Naive thymus-derived CD4-positive, alpha-beta T cell (primary cell): ENCODE measurements around the gene HRNR. TPM values are rescaled to one million over a fixed set of nuclear protein-coding genes. Genes with fewer than 3 reads are reported as not detected.
"Not testable (repeated sequence)": the region's sequence is repeated elsewhere in the genome, so short reads cannot be mapped to it uniquely, and the experiment has no call there.

Experiments
- ATAC-seq: fragments of 150-1000 bp; cut with Tn5 transposase; 2 replicates; pipeline ENCODE4 v1.10.0; 2021; ENCODE audit warnings: mild to moderate bottlenecking, moderate library complexity
- CTCF ChIA-PET: fragments of 350-600 bp; sonication (Branson Sonifier 250); formaldehyde crosslinking; loops from one replicate; lab custom pipeline; 2021; ENCODE audit warnings: antibody characterized with exemption; lab: Charles Lee
- POLR2A ChIA-PET: fragments of 350-600 bp; sonication (Branson Sonifier 250); formaldehyde crosslinking; loops from one replicate; lab custom pipeline; 2021; ENCODE audit warnings: antibody characterized with exemption, inconsistent platforms; lab: Charles Lee
- DNase-seq, 9 donors: peaks; one replicate each; pipeline versions ENCODE4 v3.0.0 to v3.0.0-alpha.2; 2020 to 2022; ENCODE audit warnings: mixed read lengths in 1 of 9
- H3K27ac ChIP-seq: one replicate; pipeline ENCODE4 v1.7.0; 2013; ENCODE audit warnings: mild to moderate bottlenecking, low read depth, low read length, moderate library complexity
- H3K27me3 ChIP-seq, 2 donors: one replicate each; pipeline ENCODE4 v1.7.0; 2013; ENCODE audit warnings: low read length in 2 of 2, mild to moderate bottlenecking in 2 of 2, moderate library complexity in 2 of 2; ENCODE audit not compliant: control insufficient read depth in 2 of 2, insufficient read depth in 2 of 2
- H3K36me3 ChIP-seq, 3 experiments: 1 replicate in 2 of 3; 2 replicates in 1 of 3; pipeline ENCODE4 v1.7.0; 2013; ENCODE audit warnings: low read length in 3 of 3, mild to moderate bottlenecking in 3 of 3, moderate library complexity in 1 of 3; ENCODE audit not compliant: insufficient read depth in 3 of 3, control insufficient read depth in 2 of 3
- H3K4me1 ChIP-seq, 2 donors: one replicate each; pipeline ENCODE4 v1.7.0; 2013; ENCODE audit warnings: low read length in 2 of 2, mild to moderate bottlenecking in 2 of 2, moderate library complexity in 1 of 2; ENCODE audit not compliant: control insufficient read depth in 2 of 2, insufficient read depth in 2 of 2
- H3K4me3 ChIP-seq: 2 replicates; pipeline ENCODE4 v1.7.0; 2013; ENCODE audit warnings: mild to moderate bottlenecking, low read length
- H3K9me3 ChIP-seq, 3 experiments: 1 replicate in 2 of 3; 2 replicates in 1 of 3; pipeline ENCODE4 v1.7.0; 2013; ENCODE audit warnings: low read length in 3 of 3; ENCODE audit not compliant: control insufficient read depth in 2 of 3
- H3K27ac Mint-ChIP-seq, 9 donors: one replicate each; pipeline ENCODE4 v1.8.0; 2020 to 2022; ENCODE audit warnings: mixed read lengths in 9 of 9, mild to moderate bottlenecking in 8 of 9, moderate library complexity in 5 of 9, inconsistent platforms in 2 of 9
- H3K27me3 Mint-ChIP-seq, 5 donors: one replicate each; pipeline ENCODE4 v1.8.0; 2021 to 2022; ENCODE audit warnings: mixed read lengths in 5 of 5, mild to moderate bottlenecking in 1 of 5
- H3K36me3 Mint-ChIP-seq, 5 donors: one replicate each; pipeline ENCODE4 v1.8.0; 2020 to 2022; ENCODE audit warnings: mixed read lengths in 5 of 5, mild to moderate bottlenecking in 3 of 5, inconsistent platforms in 1 of 5
- H3K4me1 Mint-ChIP-seq, 7 donors: one replicate each; pipeline ENCODE4 v1.8.0; 2020 to 2022; ENCODE audit warnings: mixed read lengths in 7 of 7, mild to moderate bottlenecking in 3 of 7, inconsistent platforms in 1 of 7
- H3K4me3 Mint-ChIP-seq, 10 donors: one replicate each; pipeline ENCODE4 v1.8.0; 2020 to 2022; ENCODE audit warnings: mild to moderate bottlenecking in 10 of 10, mixed read lengths in 10 of 10, moderate library complexity in 6 of 10, inconsistent platforms in 2 of 10
- H3K9me3 Mint-ChIP-seq, 11 donors: one replicate each; pipeline ENCODE4 v1.8.0; 2020 to 2022; ENCODE audit warnings: mixed read lengths in 11 of 11, mild to moderate bottlenecking in 4 of 11, inconsistent platforms in 1 of 11, moderate library complexity in 1 of 11
- intact Hi-C, 2 donors: fragments of 100-400 bp; cut with micrococcal nuclease; formaldehyde crosslinking; loops; one replicate each; pipeline ENCODE4 v1.15.1; 2023
- polyA plus RNA-seq, 2 donors: library from polyadenylated mRNA; unstranded; fragments of 300-500 nt; fragmentation: Illumina TruSeq; gene quantifications; one replicate each; pipeline ENCODE4 v1.2.3, GENCODE V29; 2021
- total RNA-seq, 6 experiments: library from RNA in 5 of 6; stranded (reverse) in 5 of 6; gene quantifications; 1 replicate in 5 of 6; 2 replicates in 1 of 6; pipeline ENCODE4 v1.2.3 and lab custom pipeline; 2021 to 2026

The HRNR gene
- total and polyA plus RNA-seq, 7 experiments from 2014 or later: not detected

DNA sequence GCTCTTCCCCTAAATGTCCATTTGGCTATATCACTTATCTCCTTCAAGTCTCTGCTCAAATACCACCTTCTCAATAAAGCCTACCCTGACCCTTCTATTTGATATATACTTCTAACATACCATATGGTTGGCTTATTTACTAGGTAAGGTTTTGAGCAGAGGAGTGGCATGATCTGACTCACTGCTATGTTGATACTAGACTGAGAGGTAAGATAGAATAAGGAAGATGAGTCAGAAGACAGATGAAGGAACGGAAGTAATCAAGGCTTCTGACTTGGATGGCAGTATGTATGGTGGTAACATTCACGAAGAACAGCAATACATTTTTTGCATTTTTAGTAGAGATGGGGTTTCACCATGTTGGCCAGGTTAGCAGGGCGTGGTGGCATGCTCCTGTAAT is 4.8 kb upstream of the HRNR start:
- intact Hi-C loops: no loop called here
- Mint-ChIP-seq H3K4me3 (no peak overlapping the region), H3K27me3 (peaks cover 17 to 34% (median 32%) of the 10 kb centered on the region in 5 donors), H3K27ac (no peak overlapping the region), H3K36me3 (no peaks in the 10 kb centered on the region), H3K4me1 (peaks cover 0 to 1% (median 0%) of the 10 kb centered on the region in 7 donors), H3K9me3 (no peaks in the 10 kb centered on the region)
- DNase-seq (no peak), ATAC-seq (no peak)
- Histone ChIP-seq H3K27ac (no peak overlapping the region), H3K27me3 (no peaks in the 10 kb centered on the region), H3K36me3 (no peaks in the 10 kb centered on the region), H3K4me1 (no peaks in the 10 kb centered on the region), H3K9me3 (no peaks in the 10 kb centered on the region), H3K4me3 (no peak overlapping the region)
- CTCF ChIA-PET: no interaction called here
- POLR2A ChIA-PET: no interaction called here

DNA sequence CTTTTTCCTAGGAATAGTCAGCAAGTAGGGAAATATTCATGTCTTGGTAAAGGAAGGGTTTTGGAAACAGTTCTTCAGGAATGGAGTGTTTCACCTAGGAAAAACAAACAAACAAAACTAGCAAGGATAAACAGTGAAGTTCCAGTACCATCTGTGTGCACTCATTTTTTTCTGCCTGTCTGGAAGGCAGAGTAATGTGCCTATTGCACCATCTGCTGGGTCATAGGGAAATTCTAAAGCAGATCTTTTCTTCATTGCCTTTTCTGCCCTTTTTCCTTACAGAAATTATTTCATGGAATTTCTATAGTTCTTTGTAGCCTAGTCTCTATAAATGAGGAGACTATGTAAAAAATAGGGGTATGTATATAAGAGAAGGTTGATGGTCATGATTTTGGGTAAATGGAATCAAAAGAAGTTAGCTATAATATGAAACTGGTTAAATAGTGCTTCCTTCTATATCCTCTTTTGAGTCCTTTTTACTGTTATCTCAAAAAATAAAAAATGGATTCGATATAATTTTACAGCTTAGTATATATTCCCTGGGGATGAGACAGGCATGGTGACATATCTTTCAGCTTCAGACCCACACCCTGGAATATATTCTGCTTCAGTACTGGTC is 3.4 kb upstream of the HRNR start:
- intact Hi-C loops: no loop called here
- ChIA-PET CTCF (no interaction called here), POLR2A (no interaction called here)
- no peaks in the 10 kb centered on the region for H3K27me3 ChIP-seq
- no peaks in the 10 kb centered on the region for H3K9me3 ChIP-seq
- no peak overlapping the region for H3K27ac ChIP-seq
- H3K4me1 Mint-ChIP-seq: peaks cover 0 to 1% (median 0%) of the 10 kb centered on the region in 7 donors
- no peaks in the 10 kb centered on the region for H3K36me3 ChIP-seq
- no peaks in the 10 kb centered on the region for H3K36me3 Mint-ChIP-seq
- no peaks in the 10 kb centered on the region for H3K4me1 ChIP-seq
- no peak overlapping the region for H3K4me3 Mint-ChIP-seq
- H3K27me3 Mint-ChIP-seq: peaks cover 8 to 30% (median 21%) of the 10 kb centered on the region in 5 donors
- H3K9me3 Mint-ChIP-seq: no peaks in the 10 kb centered on the region
- ATAC-seq (no peak), DNase-seq (no peak)
- no peak overlapping the region for H3K4me3 ChIP-seq
- H3K27ac Mint-ChIP-seq: no peak overlapping the region

DNA sequence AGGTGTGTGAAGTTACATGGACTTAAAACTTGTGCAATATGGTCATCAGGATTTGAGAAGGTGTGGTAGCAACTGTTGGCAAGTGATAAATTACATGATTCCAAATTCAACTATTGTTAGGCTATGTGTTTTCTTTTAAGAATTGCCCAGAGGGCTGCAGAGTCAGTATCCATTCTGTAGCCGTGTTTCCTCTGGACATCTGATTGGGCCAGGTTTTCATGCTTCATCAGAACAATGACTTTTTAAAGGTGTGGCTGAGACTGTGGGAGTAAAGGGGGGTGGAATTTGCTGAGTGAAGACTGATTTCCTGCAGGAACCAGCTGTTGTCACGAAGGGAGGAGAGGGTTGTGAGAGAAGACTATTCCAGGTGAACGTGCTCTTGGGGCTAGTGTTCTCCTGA is 1.7 kb upstream of the HRNR start:
- no peaks in the 10 kb centered on the region for H3K9me3 ChIP-seq
- H3K27me3 ChIP-seq: no peaks in the 10 kb centered on the region
- no peak overlapping the region for H3K27ac ChIP-seq
- peaks cover 0 to 1% (median 0%) of the 10 kb centered on the region in 7 donors for H3K4me1 Mint-ChIP-seq
- ChIA-PET CTCF (no interaction called here), POLR2A (no interaction called here)
- ATAC-seq (no peak), DNase-seq (no peak)
- H3K9me3 Mint-ChIP-seq: peaks cover 0 to 1% (median 0%) of the 10 kb centered on the region in 11 donors
- intact Hi-C loops: no loop called here
- no peak overlapping the region for H3K27ac Mint-ChIP-seq
- H3K36me3 ChIP-seq: no peaks in the 10 kb centered on the region
- H3K36me3 Mint-ChIP-seq: no peaks in the 10 kb centered on the region
- no peak overlapping the region for H3K4me3 Mint-ChIP-seq
- H3K4me1 ChIP-seq: no peaks in the 10 kb centered on the region
- H3K4me3 ChIP-seq: no peak overlapping the region
- H3K27me3 Mint-ChIP-seq: peaks cover 15 to 29% (median 22%) of the 10 kb centered on the region in 5 donors

DNA sequence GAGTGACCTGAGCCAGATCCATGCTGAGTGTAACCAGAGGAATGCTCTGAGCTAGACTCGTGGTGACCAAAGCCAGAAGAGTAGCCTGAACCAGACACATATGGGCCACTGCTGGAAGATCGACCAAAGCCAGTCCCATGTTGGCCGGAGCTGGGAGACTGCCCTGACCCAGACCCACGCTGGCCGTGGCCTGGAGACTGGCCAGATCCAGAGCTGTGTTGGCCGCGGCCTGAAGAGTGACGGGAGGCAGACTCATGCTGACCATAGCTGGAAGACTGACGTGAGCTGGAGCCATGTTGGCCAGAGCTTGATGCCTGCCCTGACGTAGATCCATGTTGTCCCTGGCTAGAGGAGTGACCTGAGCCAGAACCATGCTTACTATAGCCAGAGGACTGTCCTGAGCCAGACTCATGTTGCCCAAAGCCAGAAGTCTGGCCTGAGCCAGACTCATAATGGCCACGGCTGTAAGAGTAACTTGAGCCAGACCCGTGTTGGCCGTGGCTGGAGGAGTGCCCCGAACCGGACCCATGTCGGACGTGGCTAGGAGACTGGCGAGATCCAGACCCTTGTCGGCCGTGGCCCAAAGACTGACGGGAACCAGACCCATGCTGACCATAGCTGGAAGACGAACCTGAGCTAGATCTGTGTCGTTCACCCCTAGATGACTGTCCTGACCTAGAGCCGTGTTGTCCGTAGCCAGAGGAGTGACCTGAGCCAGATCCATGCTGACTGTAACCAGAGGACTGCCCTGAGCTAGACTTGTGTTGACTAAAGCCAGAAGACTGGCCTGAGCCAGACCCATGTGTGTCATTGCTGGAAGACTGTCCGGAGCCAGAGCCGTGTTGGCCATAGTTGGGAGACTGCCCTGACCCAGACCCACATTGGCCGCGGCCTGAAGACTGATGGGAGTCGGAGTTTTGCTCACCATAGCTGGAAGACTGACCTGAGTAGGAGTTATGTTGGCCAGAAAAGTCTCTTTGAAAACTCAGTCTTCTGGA is 3.5 kb downstream of the HRNR start:
- Histone ChIP-seq H3K4me3 (no peak overlapping the region), H3K27ac (no peak overlapping the region), H3K36me3 (no peaks in the 10 kb centered on the region), H3K27me3 (no peaks in the 10 kb centered on the region), H3K9me3 (no peaks in the 10 kb centered on the region), H3K4me1 (no peaks in the 10 kb centered on the region)
- DNase-seq (peak in 3 of 9 donors; percentile 2 to 7 (median 5)), ATAC-seq (no peak)
- Mint-ChIP-seq H3K27ac (no peak overlapping the region), H3K9me3 (peaks cover 0 to 17% (median 0%) of the 10 kb centered on the region in 11 donors), H3K4me1 (no peaks in the 10 kb centered on the region), H3K4me3 (no peak overlapping the region), H3K27me3 (peaks cover 2 to 28% (median 7%) of the 10 kb centered on the region in 5 donors), H3K36me3 (peaks cover 0 to 4% (median 0%) of the 10 kb centered on the region in 5 donors)
- ChIA-PET CTCF (no interaction called here), POLR2A (no interaction called here)
- intact Hi-C loops: no loop called here

DNA sequence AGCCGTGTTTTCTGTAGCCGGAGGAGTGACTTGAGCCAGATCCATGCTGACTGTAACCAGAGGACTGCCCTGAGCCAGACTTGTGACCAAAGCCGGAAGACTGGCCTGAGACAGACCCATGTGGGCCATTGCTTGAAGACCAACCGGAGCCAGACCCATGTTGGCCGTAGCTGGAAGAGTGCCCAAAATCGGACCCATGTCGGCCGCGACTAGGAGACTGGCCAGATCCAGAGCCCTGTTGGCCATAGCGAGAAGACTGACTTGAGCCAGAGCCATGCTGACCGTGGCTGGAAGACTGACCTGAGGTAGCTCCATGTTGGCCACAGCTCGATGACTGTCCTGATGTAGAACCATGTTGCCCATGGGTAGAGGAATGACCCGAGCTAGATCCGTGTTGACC is 4.6 kb downstream of the HRNR start:
- H3K36me3 ChIP-seq, H3K27ac ChIP-seq, ATAC-seq, H3K27me3 ChIP-seq, intact Hi-C loops, H3K36me3 Mint-ChIP-seq, POLR2A ChIA-PET, H3K27ac Mint-ChIP-seq, CTCF ChIA-PET, H3K9me3 ChIP-seq, H3K4me1 ChIP-seq, H3K4me1 Mint-ChIP-seq, H3K4me3 Mint-ChIP-seq, H3K4me3 ChIP-seq: not testable (repeated sequence)
- H3K27me3 Mint-ChIP-seq: peaks cover 2 to 26% (median 6%) of the 10 kb centered on the region in 5 donors
- peaks cover 0 to 17% (median 0%) of the 10 kb centered on the region in 11 donors for H3K9me3 Mint-ChIP-seq
- DNase-seq: peak in 1 of 9 donors; percentile 9

DNA sequence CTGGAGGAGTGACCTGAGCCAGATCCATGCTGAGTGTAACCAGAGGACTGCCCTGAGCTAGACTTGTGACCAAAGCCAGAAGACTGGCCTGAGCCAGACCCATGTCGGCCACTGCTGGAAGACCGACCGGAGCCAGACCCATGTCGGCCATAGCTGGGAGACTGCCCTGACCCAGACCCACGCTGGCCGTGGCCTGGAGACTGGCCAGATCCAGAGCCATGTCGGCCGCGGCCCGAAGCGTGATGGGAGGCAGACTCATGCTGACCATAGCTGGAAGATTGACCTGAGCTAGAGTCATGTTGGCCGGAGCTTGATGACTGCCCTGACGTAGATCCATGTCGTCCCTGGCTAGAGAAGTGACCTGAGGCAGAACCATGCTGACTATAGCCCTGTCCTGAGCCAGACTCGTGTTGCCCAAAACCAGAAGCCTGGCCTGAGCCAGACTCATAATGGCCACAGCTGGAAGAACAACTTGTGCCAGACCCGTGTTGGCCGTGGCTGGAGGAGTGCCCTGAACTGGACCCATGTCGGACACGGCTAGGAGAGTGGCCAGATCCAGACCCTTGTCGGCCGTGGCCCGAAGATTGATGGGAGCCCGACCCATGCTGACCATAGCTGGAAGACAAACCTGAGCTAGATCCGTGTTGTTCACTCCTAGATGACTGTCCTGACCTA is 5.1 kb downstream of the HRNR start:
- Mint-ChIP-seq H3K9me3 (peaks cover 0 to 17% (median 0%) of the 10 kb centered on the region in 11 donors), H3K36me3 (peaks cover 0 to 4% (median 0%) of the 10 kb centered on the region in 5 donors), H3K27me3 (peaks cover 2 to 26% (median 6%) of the 10 kb centered on the region in 5 donors), H3K27ac (no peak overlapping the region), H3K4me1 (no peaks in the 10 kb centered on the region), H3K4me3 (no peak overlapping the region)
- Histone ChIP-seq H3K4me3 (no peak overlapping the region), H3K27me3 (no peaks in the 10 kb centered on the region), H3K27ac (no peak overlapping the region), H3K9me3 (no peaks in the 10 kb centered on the region), H3K36me3 (no peaks in the 10 kb centered on the region), H3K4me1 (no peaks in the 10 kb centered on the region)
- no peak for ATAC-seq
- POLR2A ChIA-PET: no interaction called here
- DNase-seq: peak in 4 of 9 donors; percentile 8 to 23 (median 13)
- intact Hi-C loops: no loop called here
- CTCF ChIA-PET: no interaction called here
